HepG2 (cell line): ENCODE results near the gene UBE2C. TPM values are rescaled to one million over a fixed set of nuclear protein-coding genes. Genes with fewer than 3 reads are reported as not detected.

Experiments used
- CAMTA2 ChIP-seq: sonication (generic); formaldehyde crosslinking; IDR thresholded peaks from 2 replicates; pipeline ENCODE4 v1.4.0; 2020; ENCODE audit warnings: mild to moderate bottlenecking, missing genetic modification reagents, borderline replicate concordance
- DNMT3B ChIP-seq: conservative IDR thresholded peaks from 2 replicates; pipeline ENCODE4 v1.6.1; 2016; ENCODE audit warnings: missing biosample characterization, control low read depth
- FOSL2 ChIP-seq: sonication (generic); formaldehyde crosslinking; IDR thresholded peaks from 2 replicates; pipeline ENCODE4 v1.4.0; 2020; ENCODE audit warnings: missing genetic modification reagents
- GATAD2A ChIP-seq: IDR thresholded peaks from 2 replicates; pipeline ENCODE4 v1.6.1; 2016
- HOXA3 ChIP-seq: sonication (generic); formaldehyde crosslinking; IDR thresholded peaks from 2 replicates; pipeline ENCODE4 v1.5.0; 2020; ENCODE audit warnings: missing genetic modification reagents
- KAT8 ChIP-seq: IDR thresholded peaks from 2 replicates; pipeline ENCODE4 v1.6.1; 2016; ENCODE audit warnings: missing genetic modification reagents, missing compliant biosample characterization
- KDM2A ChIP-seq: sonication (generic); formaldehyde crosslinking; IDR thresholded peaks from 2 replicates; pipeline ENCODE4 v1.4.0; 2020; ENCODE audit warnings: low read depth, missing genetic modification reagents, borderline replicate concordance
- MXD4 ChIP-seq: IDR thresholded peaks from 2 replicates; pipeline ENCODE4 v1.6.1; 2016; ENCODE audit warnings: mild to moderate bottlenecking, missing biosample characterization, missing genetic modification reagents
- NR2F1 ChIP-seq, 2 experiments: fragments of 450-650 bp in 1 of 2; formaldehyde crosslinking in 1 of 2; IDR thresholded peaks; 2 replicates each; pipeline versions ENCODE4 v1.5.0 to v1.6.1; 2016 to 2020; ENCODE audit warnings: mild to moderate bottlenecking in 1 of 2, missing compliant biosample characterization in 1 of 2, missing genetic modification reagents in 1 of 2, moderate library complexity in 1 of 2
- PPARG ChIP-seq: conservative IDR thresholded peaks from 2 replicates; pipeline ENCODE4 v1.6.1; 2016; ENCODE audit warnings: missing biosample characterization, missing genetic modification reagents
- SMAD3 ChIP-seq: sonication (generic); formaldehyde crosslinking; IDR thresholded peaks from 2 replicates; pipeline ENCODE4 v1.4.0; 2020; ENCODE audit warnings: missing genetic modification reagents
- SOX13 ChIP-seq, 3 experiments: fragments of 450-650 bp in 1 of 3; sonication (generic) in 1 of 3; formaldehyde crosslinking in 1 of 3; IDR thresholded peaks in 2 of 3; conservative IDR thresholded peaks in 1 of 3; 2 replicates each; pipeline versions ENCODE4 v1.5.0 to v1.6.1; 2016 to 2020; ENCODE audit warnings: antibody characterized with exemption in 1 of 3, mild to moderate bottlenecking in 1 of 3, missing compliant biosample characterization in 1 of 3, missing genetic modification reagents in 1 of 3, moderate library complexity in 1 of 3
- SOX6 ChIP-seq, 2 experiments: fragments of 450-650 bp in 1 of 2; sonication (generic) in 1 of 2; formaldehyde crosslinking in 1 of 2; IDR thresholded peaks; 2 replicates each; pipeline versions ENCODE4 v1.4.0 to v1.6.1; 2017 to 2020; ENCODE audit warnings: antibody characterized with exemption in 1 of 2, mild to moderate bottlenecking in 1 of 2, missing genetic modification reagents in 1 of 2
- WIZ ChIP-seq: sonication (generic); formaldehyde crosslinking; IDR thresholded peaks from 2 replicates; pipeline ENCODE4 v1.5.1; 2020; ENCODE audit warnings: mild to moderate bottlenecking, missing genetic modification reagents
- ZKSCAN8 ChIP-seq: IDR thresholded peaks from 2 replicates; pipeline ENCODE4 v1.6.1; 2016; ENCODE audit warnings: borderline replicate concordance, missing genetic modification reagents, missing compliant biosample characterization
- ZNF205 ChIP-seq: IDR thresholded peaks from 2 replicates; pipeline ENCODE4 v1.6.1; 2018; ENCODE audit warnings: missing biosample characterization, missing genetic modification reagents
- ZNF264 ChIP-seq: sonication (generic); formaldehyde crosslinking; IDR thresholded peaks from 2 replicates; pipeline ENCODE4 v1.4.0; 2020; ENCODE audit warnings: missing genetic modification reagents
- ZNF572 ChIP-seq: sonication (generic); formaldehyde crosslinking; IDR thresholded peaks from 2 replicates; pipeline ENCODE4 v1.5.1; 2020; ENCODE audit warnings: mild to moderate bottlenecking, missing genetic modification reagents
- polyA plus RNA-seq, 8 experiments: library from polyadenylated mRNA; depleted of rRNA in 3 of 8; stranded (reverse) in 7 of 8; unstranded in 1 of 8; fragments of >200 nt; fragmentation: Illumina TruSeq in 4 of 8; extraction: Trizol in 4 of 8; gene quantifications; 2 replicates each; pipeline versions ENCODE4 v1.2.1 to v1.2.3, GENCODE V29; 2011 to 2016; ENCODE audit warnings: low read depth in 4 of 8, missing spikeins in 1 of 8, mixed read lengths in 1 of 8; ENCODE audit not compliant: insufficient read depth in 1 of 8
- total RNA-seq, 5 experiments: library from RNA; depleted of rRNA; stranded (reverse); fragments of >200 nt; fragmentation: Illumina TruSeq; extraction: Trizol; gene quantifications; 2 replicates each; pipeline ENCODE4 v1.2.3, GENCODE V29; 2016; ENCODE audit warnings: low read depth in 1 of 5
- TF ChIP-seq, protein P1 (sequence below), 2 experiments: sonication (generic) in 1 of 2; formaldehyde crosslinking in 1 of 2; IDR thresholded peaks; 2 replicates each; pipeline versions ENCODE4 v1.5.1 to v1.6.1; 2011 to 2020; ENCODE audit warnings: borderline replicate concordance in 1 of 2, low read depth in 1 of 2, low read length in 1 of 2, mild to moderate bottlenecking in 1 of 2, missing genetic modification reagents in 1 of 2, moderate library complexity in 1 of 2
- TF ChIP-seq, protein P2 (sequence below): sonication (generic); formaldehyde crosslinking; IDR thresholded peaks from 2 replicates; pipeline ENCODE4 v1.5.0; 2020; ENCODE audit warnings: mild to moderate bottlenecking, missing genetic modification reagents, borderline replicate concordance
- TF ChIP-seq, protein P3 (sequence below): IDR thresholded peaks from 2 replicates; pipeline ENCODE4 v1.6.1; 2016; ENCODE audit warnings: low read depth
- TF ChIP-seq, protein P4 (sequence below): sonication (generic); formaldehyde crosslinking; IDR thresholded peaks from 2 replicates; pipeline ENCODE4 v1.4.0; 2020; ENCODE audit warnings: missing genetic modification reagents, borderline replicate concordance

UBE2C gene
- total and polyA plus RNA-seq, 2 of the 13 experiments (the other 11 are each of a cell fraction or from before 2014, with no cell fraction given): 100 to 123 TPM

DNA sequence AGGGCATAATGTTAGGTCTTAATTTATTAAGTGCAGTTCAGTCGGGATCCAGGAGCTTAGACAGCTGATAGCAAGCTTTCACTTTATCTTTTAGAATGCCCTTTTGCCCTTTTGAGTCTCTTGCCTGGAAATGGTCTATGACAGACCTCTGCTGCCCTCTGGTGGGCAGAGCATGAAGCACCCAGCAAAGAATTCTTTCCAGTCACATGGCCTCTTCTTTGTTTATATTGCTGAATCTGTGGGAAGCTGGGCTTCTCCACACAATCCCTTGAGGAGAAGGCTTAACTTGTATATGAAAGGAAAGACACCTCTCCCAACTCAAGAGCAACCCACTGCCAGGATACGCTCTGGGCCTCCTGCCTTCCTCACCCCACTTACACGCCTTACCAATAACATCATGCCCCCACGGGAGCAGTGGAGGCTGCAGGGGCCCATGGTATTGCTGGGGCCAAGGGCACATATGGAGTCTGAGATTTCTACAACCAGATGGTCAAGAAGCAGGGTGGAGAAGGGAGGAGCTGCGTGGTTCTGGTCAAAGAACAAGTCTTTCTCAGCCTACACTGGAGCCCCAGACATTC lies 41.2 kb upstream of the UBE2C start (continued):
- TF ChIP-seq ZKSCAN8 (peak; percentile 58; the same call in 1 of the 2 replicates), GATAD2A (CRISPR knock-in tag) (peak; percentile 73), SOX6 (IDR thresholded peaks at IDR 0.05) (no peak), SOX6 (CRISPR knock-in tag; IDR thresholded peaks at IDR 0.05) (peak; percentile 45; the same call in 1 of the 2 replicates), WIZ (CRISPR knock-in tag) (0 out of 2 replicates have a peak, but pooled peaks have one; percentile 71), KDM2A (peak; percentile 71), CAMTA2 (CRISPR knock-in tag) (no peak), ZNF205 (CRISPR knock-in tag) (peak; percentile 80; the same call in 1 of the 2 replicates), SOX13 (IDR thresholded peaks at IDR 0.05) (no peak), SOX13 (CRISPR knock-in tag; conservative IDR thresholded peaks at IDR 0.05 in 1 of 2, IDR thresholded peaks at IDR 0.05 in 1 of 2) (0 out of 4 replicates have a peak, but pooled peaks have one; percentile 17 to 65), NR2F1 (CRISPR knock-in tag; IDR thresholded peaks at IDR 0.05) (peak; percentile 95 to 99), MXD4 (CRISPR knock-in tag) (peak; percentile 81), FOSL2 (CRISPR knock-in tag) (peak; percentile 26; the same call in 1 of the 2 replicates), DNMT3B (0 out of 2 replicates have a peak, but pooled peaks have one; percentile 61), ZNF264 (CRISPR knock-in tag) (no peak), ZNF572 (peak; percentile 57; the same call in 1 of the 2 replicates), PPARG (CRISPR knock-in tag) (peak; percentile 84), HOXA3 (peak; percentile 25; the same call in 1 of the 2 replicates), SMAD3 (CRISPR knock-in tag) (0 out of 2 replicates have a peak, but pooled peaks have one; percentile 28), KAT8 (CRISPR knock-in tag) (peak; percentile 63)
- TF ChIP-seq, protein P1, sequence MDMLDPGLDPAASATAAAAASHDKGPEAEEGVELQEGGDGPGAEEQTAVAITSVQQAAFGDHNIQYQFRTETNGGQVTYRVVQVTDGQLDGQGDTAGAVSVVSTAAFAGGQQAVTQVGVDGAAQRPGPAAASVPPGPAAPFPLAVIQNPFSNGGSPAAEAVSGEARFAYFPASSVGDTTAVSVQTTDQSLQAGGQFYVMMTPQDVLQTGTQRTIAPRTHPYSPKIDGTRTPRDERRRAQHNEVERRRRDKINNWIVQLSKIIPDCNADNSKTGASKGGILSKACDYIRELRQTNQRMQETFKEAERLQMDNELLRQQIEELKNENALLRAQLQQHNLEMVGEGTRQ (IDR thresholded peaks at IDR 0.05; ENCODE audit: low read depth, low read length): peak; percentile 89
- TF ChIP-seq, protein P1 (CRISPR knock-in tag; IDR thresholded peaks at IDR 0.05; ENCODE audit: borderline replicate concordance): peak; percentile 94; the same call in 1 of the 2 replicates
- TF ChIP-seq, protein P2, sequence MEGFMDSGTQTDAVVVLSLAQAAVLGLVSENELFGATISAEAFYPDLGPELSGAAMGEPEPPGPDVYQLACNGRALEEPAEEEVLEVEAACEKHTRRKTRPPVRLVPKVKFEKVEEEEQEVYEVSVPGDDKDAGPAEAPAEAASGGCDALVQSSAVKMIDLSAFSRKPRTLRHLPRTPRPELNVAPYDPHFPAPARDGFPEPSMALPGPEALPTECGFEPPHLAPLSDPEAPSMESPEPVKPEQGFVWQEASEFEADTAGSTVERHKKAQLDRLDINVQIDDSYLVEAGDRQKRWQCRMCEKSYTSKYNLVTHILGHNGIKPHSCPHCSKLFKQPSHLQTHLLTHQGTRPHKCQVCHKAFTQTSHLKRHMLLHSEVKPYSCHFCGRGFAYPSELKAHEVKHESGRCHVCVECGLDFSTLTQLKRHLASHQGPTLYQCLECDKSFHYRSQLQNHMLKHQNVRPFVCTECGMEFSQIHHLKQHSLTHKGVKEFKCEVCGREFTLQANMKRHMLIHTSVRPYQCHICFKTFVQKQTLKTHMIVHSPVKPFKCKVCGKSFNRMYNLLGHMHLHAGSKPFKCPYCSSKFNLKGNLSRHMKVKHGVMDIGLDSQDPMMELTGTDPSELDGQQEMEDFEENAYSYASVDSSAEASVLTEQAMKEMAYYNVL (CRISPR knock-in tag): 0 out of 2 replicates have a peak, but pooled peaks have one; percentile 33
- TF ChIP-seq, protein P3, sequence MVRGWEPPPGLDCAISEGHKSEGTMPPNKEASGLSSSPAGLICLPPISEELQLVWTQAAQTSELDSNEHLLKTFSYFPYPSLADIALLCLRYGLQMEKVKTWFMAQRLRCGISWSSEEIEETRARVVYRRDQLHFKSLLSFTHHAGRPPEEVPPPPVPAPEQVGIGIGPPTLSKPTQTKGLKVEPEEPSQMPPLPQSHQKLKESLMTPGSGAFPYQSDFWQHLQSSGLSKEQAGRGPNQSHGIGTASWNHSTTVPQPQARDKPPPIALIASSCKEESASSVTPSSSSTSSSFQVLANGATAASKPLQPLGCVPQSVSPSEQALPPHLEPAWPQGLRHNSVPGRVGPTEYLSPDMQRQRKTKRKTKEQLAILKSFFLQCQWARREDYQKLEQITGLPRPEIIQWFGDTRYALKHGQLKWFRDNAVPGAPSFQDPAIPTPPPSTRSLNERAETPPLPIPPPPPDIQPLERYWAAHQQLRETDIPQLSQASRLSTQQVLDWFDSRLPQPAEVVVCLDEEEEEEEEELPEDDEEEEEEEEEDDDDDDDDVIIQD (CRISPR knock-in tag): peak; percentile 68
- TF ChIP-seq, protein P4, sequence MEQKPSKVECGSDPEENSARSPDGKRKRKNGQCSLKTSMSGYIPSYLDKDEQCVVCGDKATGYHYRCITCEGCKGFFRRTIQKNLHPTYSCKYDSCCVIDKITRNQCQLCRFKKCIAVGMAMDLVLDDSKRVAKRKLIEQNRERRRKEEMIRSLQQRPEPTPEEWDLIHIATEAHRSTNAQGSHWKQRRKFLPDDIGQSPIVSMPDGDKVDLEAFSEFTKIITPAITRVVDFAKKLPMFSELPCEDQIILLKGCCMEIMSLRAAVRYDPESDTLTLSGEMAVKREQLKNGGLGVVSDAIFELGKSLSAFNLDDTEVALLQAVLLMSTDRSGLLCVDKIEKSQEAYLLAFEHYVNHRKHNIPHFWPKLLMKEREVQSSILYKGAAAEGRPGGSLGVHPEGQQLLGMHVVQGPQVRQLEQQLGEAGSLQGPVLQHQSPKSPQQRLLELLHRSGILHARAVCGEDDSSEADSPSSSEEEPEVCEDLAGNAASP (CRISPR knock-in tag): peak; percentile 59; the same call in 1 of the 2 replicates
